Measurements from ENCODE around the gene ABCB11.

The ABCB11 gene

GRCh38 chr2:169005080-169005598 is 26.0 kb downstream of the ABCB11 start:
- no peak for TF ChIP-seq SPI1 (IDR thresholded peaks at IDR 0.05; ENCODE audit: borderline replicate concordance, low read depth)
- no peak for TF ChIP-seq REST (IDR thresholded peaks at IDR 0.05; ENCODE audit: insufficient replicate concordance, low read depth)
- TF ChIP-seq CTCF (IDR thresholded peaks at IDR 0.05; ENCODE audit: insufficient read depth, low read length) = no peak
- no peak for TF ChIP-seq POLR2AphosphoS5 (IDR thresholded peaks at IDR 0.05; ENCODE audit: low read depth)
- TF ChIP-seq GABPA (IDR thresholded peaks at IDR 0.05; ENCODE audit: low read depth) = no peak
- DNase-seq (ENCODE audit: low read depth in 1 of 2, low spot score in 1 of 2) = no peak
- H3K27me3 ChIP-seq (ENCODE audit: insufficient read depth, poor library complexity, severe bottlenecking) = no peaks in the 10 kb centered on the region
- no peak overlapping the region for H3K27ac ChIP-seq (replicated peaks)
- no peak overlapping the region for H3K4me3 ChIP-seq (replicated peaks; ENCODE audit: insufficient read depth, low read length)

- Histone ChIP-seq H3K27me3 (ENCODE audit: insufficient read depth, poor library complexity, severe bottlenecking) (no peaks in the 10 kb centered on the region), H3K27ac (replicated peaks) (no peak overlapping the region), H3K4me3 (replicated peaks; ENCODE audit: insufficient read depth, low read length) (no peak overlapping the region)
- no peak for TF ChIP-seq CTCF (IDR thresholded peaks at IDR 0.05; ENCODE audit: insufficient read depth, low read length)
- no peak for TF ChIP-seq REST (IDR thresholded peaks at IDR 0.05; ENCODE audit: insufficient replicate concordance, low read depth)
- no peak for TF ChIP-seq GABPA (IDR thresholded peaks at IDR 0.05; ENCODE audit: low read depth)
- no peak for TF ChIP-seq POLR2AphosphoS5 (IDR thresholded peaks at IDR 0.05; ENCODE audit: low read depth)
- no peak for TF ChIP-seq SPI1 (IDR thresholded peaks at IDR 0.05; ENCODE audit: borderline replicate concordance, low read depth)
- no peak for DNase-seq (ENCODE audit: low read depth in 1 of 2, low spot score in 1 of 2)
Observed at GRCh38 chr2:169002161-169002738, 28.9 kb downstream of the ABCB11 start.

- Histone ChIP-seq H3K4me3 (replicated peaks; ENCODE audit: insufficient read depth, low read length) (no peak overlapping the region), H3K27me3 (ENCODE audit: insufficient read depth, poor library complexity, severe bottlenecking) (no peaks in the 10 kb centered on the region), H3K27ac (replicated peaks) (no peak overlapping the region)
- no peak for DNase-seq (ENCODE audit: low read depth in 1 of 2, low spot score in 1 of 2)
- TF ChIP-seq POLR2AphosphoS5 (IDR thresholded peaks at IDR 0.05; ENCODE audit: low read depth) = no peak
- no peak for TF ChIP-seq SPI1 (IDR thresholded peaks at IDR 0.05; ENCODE audit: borderline replicate concordance, low read depth)
- no peak for TF ChIP-seq CTCF (IDR thresholded peaks at IDR 0.05; ENCODE audit: insufficient read depth, low read length)
- no peak for TF ChIP-seq GABPA (IDR thresholded peaks at IDR 0.05; ENCODE audit: low read depth)
- TF ChIP-seq REST (IDR thresholded peaks at IDR 0.05; ENCODE audit: insufficient replicate concordance, low read depth) = no peak
Observed at GRCh38 chr2:169001116-169001815, 29.9 kb downstream of the ABCB11 start.
